ENCODE results near the gene CD151. TPM values are rescaled to one million over a fixed set of nuclear protein-coding genes. Genes with fewer than 3 reads are reported as not detected.

Gene CD151
- total RNA-seq, 1 donor from 2014 or later, result 108 TPM

- peaks cover 5% of the 10 kb centered on the region for H3K4me1 Mint-ChIP-seq
- no peaks in the 10 kb centered on the region for H3K9me3 Mint-ChIP-seq
- no peak for DNase-seq (ENCODE audit: low read depth, low spot score)
- H3K27ac Mint-ChIP-seq (ENCODE audit: unreplicated experiment), result no peak overlapping the region
- no peaks in the 10 kb centered on the region for H3K36me3 Mint-ChIP-seq (ENCODE audit: low read depth)
- TF ChIP-seq CTCF (conservative IDR thresholded peaks at IDR 0.05), result no peak
- no peak overlapping the region for H3K4me3 Mint-ChIP-seq
- peaks cover 20% of the 10 kb centered on the region for H3K27me3 Mint-ChIP-seq (ENCODE audit: low read depth)
Observed at GRCh38 chr11:853682-854448, 21.1 kb downstream of the CD151 start.

GRCh38 chr11:854601-855329, 22.0 kb downstream of the CD151 start:
- Mint-ChIP-seq H3K4me3 (peak overlapping the region; percentile 66), H3K27me3 (ENCODE audit: low read depth) (peaks cover 20% of the 10 kb centered on the region), H3K9me3 (no peaks in the 10 kb centered on the region), H3K27ac (ENCODE audit: unreplicated experiment) (peak overlapping the region; percentile 62), H3K36me3 (ENCODE audit: low read depth) (no peaks in the 10 kb centered on the region), H3K4me1 (peaks cover 5% of the 10 kb centered on the region)
- no peak for DNase-seq (ENCODE audit: low read depth, low spot score)
- TF ChIP-seq CTCF (conservative IDR thresholded peaks at IDR 0.05), result no peak

GRCh38 chr11:855330-855674, 22.6 kb downstream of the CD151 start:
- H3K4me3 Mint-ChIP-seq, result no peak overlapping the region
- no peak for TF ChIP-seq CTCF (conservative IDR thresholded peaks at IDR 0.05)
- H3K4me1 Mint-ChIP-seq, result peaks cover 5% of the 10 kb centered on the region
- no peak overlapping the region for H3K27ac Mint-ChIP-seq (ENCODE audit: unreplicated experiment)
- no peaks in the 10 kb centered on the region for H3K36me3 Mint-ChIP-seq (ENCODE audit: low read depth)
- peaks cover 20% of the 10 kb centered on the region for H3K27me3 Mint-ChIP-seq (ENCODE audit: low read depth)
- no peak for DNase-seq (ENCODE audit: low read depth, low spot score)
- H3K9me3 Mint-ChIP-seq, result no peaks in the 10 kb centered on the region

- H3K4me1 Mint-ChIP-seq, result peaks cover 5% of the 10 kb centered on the region
- no peaks in the 10 kb centered on the region for H3K9me3 Mint-ChIP-seq
- no peak overlapping the region for H3K4me3 Mint-ChIP-seq
- H3K27me3 Mint-ChIP-seq (ENCODE audit: low read depth), result peaks cover 17% of the 10 kb centered on the region
- no peak for TF ChIP-seq CTCF (conservative IDR thresholded peaks at IDR 0.05)
- no peak overlapping the region for H3K27ac Mint-ChIP-seq (ENCODE audit: unreplicated experiment)
- H3K36me3 Mint-ChIP-seq (ENCODE audit: low read depth), result no peaks in the 10 kb centered on the region
- no peak for DNase-seq (ENCODE audit: low read depth, low spot score)
Observed at GRCh38 chr11:855796-856195, 23.0 kb downstream of the CD151 start.

- no peaks in the 10 kb centered on the region for H3K36me3 Mint-ChIP-seq (ENCODE audit: low read depth)
- peaks cover 11% of the 10 kb centered on the region for H3K27me3 Mint-ChIP-seq (ENCODE audit: low read depth)
- peaks cover 5% of the 10 kb centered on the region for H3K4me1 Mint-ChIP-seq
- no peak for DNase-seq (ENCODE audit: low read depth, low spot score)
- TF ChIP-seq CTCF (conservative IDR thresholded peaks at IDR 0.05), result no peak
- H3K4me3 Mint-ChIP-seq, result peak overlapping the region; percentile 57
- no peaks in the 10 kb centered on the region for H3K9me3 Mint-ChIP-seq
- no peak overlapping the region for H3K27ac Mint-ChIP-seq (ENCODE audit: unreplicated experiment)
Observed at GRCh38 chr11:856397-856796, 23.6 kb downstream of the CD151 start.

All from neural crest cell (in vitro differentiated cells).